ENCODE data around the gene UBAC2. TPM values are rescaled to one million over a fixed set of nuclear protein-coding genes. Genes with fewer than 3 reads are reported as not detected.
A peak's percentile ranks its signal among the peaks of the same experiment; 100 is the strongest.
"Not testable (repeated sequence)": the region's sequence is repeated elsewhere in the genome, so short reads cannot be mapped to it uniquely, and the experiment has no call there.

UBAC2 gene
- polyA plus RNA-seq, 6 donors from 2014 or later: 107 to 132 (median 115) TPM

DNA sequence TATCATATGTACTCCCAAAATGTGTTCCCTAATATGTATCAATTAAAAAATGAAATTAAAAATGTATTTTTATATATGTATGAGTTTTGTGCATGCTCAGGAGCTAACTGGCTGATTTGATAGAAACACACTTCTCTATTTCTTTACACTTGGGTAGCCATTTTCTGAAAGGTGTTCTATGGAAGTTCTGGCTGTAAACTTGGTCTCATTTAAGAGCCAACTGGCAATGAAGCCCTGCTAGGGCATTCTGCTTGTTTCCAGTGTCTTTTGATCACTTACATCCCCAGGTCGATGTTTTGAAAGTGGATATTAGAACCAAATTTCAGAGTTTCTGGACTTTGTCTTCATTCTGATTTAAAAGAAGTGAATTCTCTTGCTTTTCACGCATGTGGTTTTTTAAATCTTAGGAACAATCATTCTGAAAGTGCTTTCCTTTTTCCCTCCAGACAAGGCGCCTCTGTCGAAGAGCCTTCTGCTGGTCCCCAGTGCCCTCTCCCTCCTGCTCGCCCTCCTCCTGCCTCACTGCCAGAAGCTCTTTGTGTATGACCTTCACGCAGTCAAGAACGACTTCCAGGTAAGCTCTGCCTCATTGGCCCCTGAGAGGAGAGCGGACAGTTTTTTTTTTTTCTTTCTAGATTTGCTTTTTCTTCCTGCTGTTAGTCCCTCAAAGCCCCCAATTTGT is 37.5 kb downstream of the UBAC2 start:
- peak overlapping the region in 7 of 8 donors; percentile 55 to 83 (median 76) for H3K4me3 Mint-ChIP-seq
- ATAC-seq (ENCODE audit: low read depth in 2 of 2): peak; percentile 37 to 46
- H3K9me3 Mint-ChIP-seq: peaks cover 0 to 4% (median 0%) of the 10 kb centered on the region in 7 donors
- peaks cover 37 to 73% (median 60%) of the 10 kb centered on the region in 3 donors for H3K4me1 Mint-ChIP-seq
- DNase-seq: no peak
- no peaks in the 10 kb centered on the region for H3K27me3 Mint-ChIP-seq
- peak overlapping the region; percentile 53 to 99 (median 88) for H3K27ac Mint-ChIP-seq
- peaks cover 12 to 26% of the 10 kb centered on the region in 2 donors for H3K36me3 Mint-ChIP-seq

DNA sequence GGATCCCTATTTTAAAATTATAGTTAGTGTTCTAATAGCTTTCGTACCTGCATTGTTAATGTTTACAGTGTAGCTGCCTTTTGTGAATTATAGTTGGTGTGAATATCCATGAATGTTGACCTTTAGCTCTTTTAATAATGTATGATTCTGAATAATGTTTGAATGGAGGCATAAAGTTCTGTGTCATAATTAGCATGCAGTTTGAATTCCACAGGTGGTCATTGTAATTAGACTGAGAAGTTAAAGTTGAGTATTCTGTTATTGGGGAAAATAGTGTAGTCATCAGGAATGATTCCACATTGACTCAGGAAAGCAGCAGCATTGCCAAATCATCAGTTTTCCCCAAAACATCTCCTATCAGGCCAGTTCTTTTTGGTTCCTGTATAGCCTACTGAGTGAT is 45.4 kb downstream of the UBAC2 start:
- Mint-ChIP-seq H3K27ac (peak overlapping the region in 1 of 6 donors; percentile 46), H3K4me3 (no peak overlapping the region), H3K4me1 (peaks cover 16 to 39% (median 29%) of the 10 kb centered on the region in 3 donors), H3K27me3 (no peaks in the 10 kb centered on the region), H3K36me3 (peaks cover 27 to 31% of the 10 kb centered on the region in 2 donors), H3K9me3 (peaks cover 0 to 4% (median 0%) of the 10 kb centered on the region in 7 donors)
- no peak for DNase-seq
- ATAC-seq (ENCODE audit: low read depth in 2 of 2): no peak

DNA sequence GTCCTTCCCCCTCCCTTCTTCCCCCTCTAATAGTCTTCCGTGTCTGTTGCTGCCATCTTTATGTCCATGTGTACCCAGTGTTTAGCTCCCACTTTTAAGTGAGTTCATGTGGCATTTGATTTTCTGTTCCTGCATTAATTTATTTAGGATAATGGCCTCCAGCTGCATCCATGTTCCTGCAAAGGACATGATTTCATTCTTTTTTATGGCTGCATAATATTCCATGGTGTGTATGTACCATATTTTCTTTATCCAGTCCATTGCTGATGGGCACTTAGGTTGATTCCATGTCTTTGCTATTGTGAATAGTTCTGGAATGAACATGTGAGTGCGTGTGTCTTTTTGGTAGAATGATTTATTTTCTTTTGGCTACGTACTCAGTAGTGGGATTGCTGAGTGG is 48.5 kb downstream of the UBAC2 start:
- not testable (repeated sequence) for ATAC-seq (ENCODE audit: low read depth in 2 of 2); H3K27me3 Mint-ChIP-seq; H3K9me3 Mint-ChIP-seq; DNase-seq; H3K4me3 Mint-ChIP-seq
- H3K4me1 Mint-ChIP-seq: peaks cover 29 to 56% (median 50%) of the 10 kb centered on the region in 3 donors
- H3K27ac Mint-ChIP-seq: peak overlapping the region in 1 of 6 donors; percentile 29
- H3K36me3 Mint-ChIP-seq: peaks cover 35 to 36% of the 10 kb centered on the region in 2 donors

DNA sequence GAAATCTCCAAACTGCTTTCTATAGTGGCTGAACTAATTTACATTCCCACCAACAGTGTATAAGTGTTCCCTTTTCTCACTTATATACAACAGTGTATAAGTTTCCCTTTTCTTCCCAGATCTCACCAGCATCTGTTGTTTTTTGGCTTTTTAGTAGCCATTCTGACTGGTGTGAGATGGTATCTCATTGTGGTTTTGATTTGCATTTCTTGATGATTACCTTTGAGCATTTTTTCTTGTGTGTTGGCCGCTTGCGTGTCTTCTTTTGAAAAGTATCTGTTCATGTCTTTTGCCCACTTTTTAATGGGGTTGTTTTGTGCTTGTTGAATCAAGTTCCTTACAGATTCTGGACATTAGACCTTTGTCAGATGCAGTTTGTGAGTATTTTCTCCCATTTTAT is 49.0 kb downstream of the UBAC2 start:
- not testable (repeated sequence) for H3K27me3 Mint-ChIP-seq; ATAC-seq (ENCODE audit: low read depth in 2 of 2); DNase-seq; H3K9me3 Mint-ChIP-seq
- Mint-ChIP-seq H3K36me3 (peaks cover 38% of the 10 kb centered on the region in 2 donors), H3K27ac (peak overlapping the region in 2 of 6 donors; percentile 29 to 58), H3K4me1 (peaks cover 30 to 57% (median 51%) of the 10 kb centered on the region in 3 donors), H3K4me3 (peak overlapping the region in 1 of 8 donors; percentile 24)

DNA sequence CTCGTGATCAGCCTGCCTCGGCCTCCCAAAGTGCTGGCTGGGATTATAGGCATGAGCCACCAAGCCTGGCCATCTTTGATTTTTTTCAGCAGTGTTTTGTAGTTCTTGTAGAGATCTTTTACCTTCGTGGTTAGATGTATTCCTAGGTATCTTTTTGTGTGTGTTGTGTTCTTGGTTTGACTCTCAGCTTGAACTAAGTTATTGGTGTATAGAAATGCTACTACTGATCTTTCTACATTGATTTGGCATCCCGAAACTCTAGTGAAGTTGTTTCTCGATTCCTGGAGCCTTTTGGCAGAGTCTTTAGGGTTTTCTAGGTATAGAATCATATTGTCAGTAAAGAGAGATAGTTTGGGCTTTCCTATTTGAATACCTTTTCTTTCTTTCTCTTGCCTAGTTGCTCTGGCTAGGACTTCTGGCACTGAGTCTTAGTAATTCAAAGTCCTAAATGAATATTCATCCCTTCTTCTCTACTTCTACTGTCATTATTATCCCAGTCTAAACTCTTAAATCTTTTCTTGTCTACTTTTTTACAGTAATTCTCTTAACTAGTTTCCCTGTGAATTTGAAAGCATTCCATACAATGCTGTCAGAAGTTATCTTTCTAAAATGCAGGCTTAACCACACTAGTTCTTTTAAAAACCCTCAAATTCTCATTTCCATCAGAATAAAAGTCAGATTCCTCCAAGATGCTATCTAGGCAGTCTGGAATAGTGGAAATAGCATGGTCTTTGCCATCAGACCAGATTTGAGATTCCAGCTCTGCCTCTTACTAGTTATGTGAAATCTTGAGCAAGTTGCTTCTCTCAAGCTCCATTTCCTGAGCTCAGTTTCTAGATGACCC is 50.5 kb downstream of the UBAC2 start:
- no peak overlapping the region for H3K4me3 Mint-ChIP-seq
- DNase-seq (no peak), ATAC-seq (ENCODE audit: low read depth in 2 of 2) (no peak)
- H3K27me3 Mint-ChIP-seq: no peaks in the 10 kb centered on the region
- peaks cover 44 to 47% of the 10 kb centered on the region in 2 donors for H3K36me3 Mint-ChIP-seq
- H3K27ac Mint-ChIP-seq: peak overlapping the region in 5 of 6 donors; percentile 33 to 81 (median 35)
- H3K9me3 Mint-ChIP-seq: peaks cover 0 to 4% (median 0%) of the 10 kb centered on the region in 7 donors
- H3K4me1 Mint-ChIP-seq: peaks cover 41 to 70% (median 62%) of the 10 kb centered on the region in 3 donors

DNA sequence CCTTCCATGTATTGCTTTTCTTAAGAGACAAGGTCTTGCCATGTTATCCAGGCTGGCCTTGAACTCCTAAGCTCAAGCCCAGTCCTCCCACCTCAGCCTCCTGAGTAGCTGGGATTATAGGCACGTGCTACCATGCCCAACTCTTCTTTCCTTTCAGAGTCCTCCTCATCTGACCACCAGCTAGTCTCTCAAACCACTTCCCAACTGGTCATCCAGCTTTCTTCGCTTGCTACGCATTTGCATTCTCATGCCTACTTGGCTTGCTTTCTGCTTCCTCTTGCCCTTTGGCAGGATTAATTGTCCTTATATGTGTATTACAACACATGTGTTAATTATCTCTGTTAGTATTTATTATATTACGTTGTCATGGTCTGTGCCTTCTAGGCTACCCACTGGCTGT is 51.3 kb downstream of the UBAC2 start:
- Mint-ChIP-seq H3K36me3 (peaks cover 43 to 47% of the 10 kb centered on the region in 2 donors), H3K4me3 (peak overlapping the region in 2 of 8 donors; percentile 63 to 64), H3K27me3 (no peaks in the 10 kb centered on the region), H3K27ac (peak overlapping the region in 3 of 6 donors; percentile 34 to 69 (median 63)), H3K4me1 (peaks cover 44 to 70% (median 62%) of the 10 kb centered on the region in 3 donors), H3K9me3 (peaks cover 0 to 4% (median 0%) of the 10 kb centered on the region in 7 donors)
- DNase-seq (no peak), ATAC-seq (ENCODE audit: low read depth in 2 of 2) (no peak)

DNA sequence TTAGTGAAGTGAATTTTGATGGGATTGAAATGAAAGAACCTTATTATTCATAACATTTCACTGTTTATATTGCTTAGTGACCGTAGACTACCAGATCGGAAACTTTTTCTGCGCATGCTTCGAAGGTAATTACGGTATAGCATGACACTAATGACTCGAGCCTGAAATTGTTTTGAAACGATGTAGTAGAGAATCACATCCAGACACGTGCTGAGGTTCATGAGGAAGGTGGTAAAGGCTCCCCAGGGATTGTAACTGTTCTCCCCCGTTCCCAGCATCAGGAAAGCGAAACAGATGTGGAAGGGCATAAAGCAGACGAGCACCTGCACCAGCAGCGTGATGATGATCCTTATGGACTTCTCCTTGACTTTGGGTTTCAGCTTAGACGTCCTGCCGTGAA is 54.2 kb downstream of the UBAC2 start:
- ATAC-seq (ENCODE audit: low read depth in 2 of 2): no peak
- Mint-ChIP-seq H3K9me3 (peaks cover 0 to 1% (median 0%) of the 10 kb centered on the region in 7 donors), H3K27me3 (no peaks in the 10 kb centered on the region), H3K27ac (peak overlapping the region; percentile 37 to 97 (median 84)), H3K36me3 (peaks cover 28% of the 10 kb centered on the region in 2 donors), H3K4me1 (peaks cover 51 to 64% (median 61%) of the 10 kb centered on the region in 3 donors), H3K4me3 (peak overlapping the region; percentile 55 to 99 (median 88))
- DNase-seq: no peak

DNA sequence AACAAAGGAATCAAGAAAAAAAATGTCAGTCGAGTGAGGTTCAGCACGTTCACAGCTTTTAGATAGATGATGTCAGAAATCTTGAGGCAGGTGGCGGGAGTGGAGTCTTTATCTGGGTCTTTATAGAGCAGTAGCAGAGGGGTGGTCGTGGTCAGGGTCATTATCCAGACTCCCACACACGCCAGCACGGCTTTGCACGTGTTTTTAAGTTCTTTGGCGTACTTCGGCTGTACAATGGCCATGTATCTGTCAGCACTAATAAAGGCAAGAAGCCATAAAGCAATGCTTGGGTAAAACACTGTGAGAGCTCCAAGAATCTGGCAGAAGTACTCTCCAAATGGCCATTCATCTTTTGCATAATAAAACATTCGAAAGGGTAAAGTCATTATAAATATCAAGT is 54.6 kb downstream of the UBAC2 start:
- Mint-ChIP-seq H3K27ac (peak overlapping the region; percentile 24 to 97 (median 84)), H3K27me3 (no peaks in the 10 kb centered on the region), H3K4me3 (peak overlapping the region; percentile 55 to 99 (median 88)), H3K9me3 (no peaks in the 10 kb centered on the region), H3K4me1 (peaks cover 55 to 66% (median 61%) of the 10 kb centered on the region in 3 donors), H3K36me3 (peaks cover 27 to 30% of the 10 kb centered on the region in 2 donors)
- DNase-seq (no peak), ATAC-seq (ENCODE audit: low read depth in 2 of 2) (no peak)

DNA sequence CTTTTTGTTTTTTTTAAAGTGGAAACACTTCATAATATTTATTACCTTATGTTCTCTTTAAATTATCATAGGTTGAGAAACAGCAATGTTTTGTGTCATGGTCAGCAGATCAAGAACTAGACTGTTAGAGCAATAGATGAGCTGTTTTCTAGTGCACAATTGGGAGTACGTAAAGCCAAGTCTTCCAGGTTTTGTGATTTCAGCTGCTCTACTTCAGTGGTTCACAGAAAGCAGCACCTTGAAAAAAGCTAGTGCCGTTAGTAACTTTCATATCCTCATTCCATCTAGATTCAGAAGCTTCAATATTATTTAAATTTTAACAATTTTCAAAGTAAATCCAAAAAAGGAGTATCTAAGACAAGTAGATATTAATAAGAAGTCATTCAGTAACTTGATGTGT is 55.6 kb downstream of the UBAC2 start:
- peak overlapping the region; percentile 80 to 99 (median 94) for H3K4me3 Mint-ChIP-seq
- no peaks in the 10 kb centered on the region for H3K9me3 Mint-ChIP-seq
- H3K27ac Mint-ChIP-seq: peak overlapping the region; percentile 84 to 97 (median 89)
- peaks cover 56 to 66% (median 64%) of the 10 kb centered on the region in 3 donors for H3K4me1 Mint-ChIP-seq
- no peaks in the 10 kb centered on the region for H3K27me3 Mint-ChIP-seq
- H3K36me3 Mint-ChIP-seq: peaks cover 21 to 32% of the 10 kb centered on the region in 2 donors
- peak; percentile 59 to 65 for ATAC-seq (ENCODE audit: low read depth in 2 of 2)
- DNase-seq: peak; percentile 55

DNA sequence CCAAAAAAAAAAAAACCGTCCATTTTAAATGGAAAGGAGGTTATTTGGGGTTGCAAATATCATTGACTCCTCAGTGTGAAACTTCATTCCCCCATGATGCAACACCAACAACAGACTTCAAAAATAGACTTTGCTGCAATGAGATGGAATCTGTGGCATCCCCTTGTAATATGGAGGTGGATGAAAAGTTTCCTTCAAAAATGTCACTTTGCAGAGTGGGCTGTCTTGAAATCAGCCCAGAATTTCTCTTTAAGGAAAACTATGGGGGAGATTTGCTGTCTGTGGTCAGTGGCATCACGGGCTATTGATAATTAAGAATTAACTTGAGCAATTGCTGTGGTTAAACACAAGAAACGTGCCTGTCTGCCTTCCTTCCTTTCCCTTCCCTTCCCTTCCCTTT is 56.1 kb downstream of the UBAC2 start:
- ATAC-seq (ENCODE audit: low read depth in 2 of 2) (peak; percentile 34 to 50), DNase-seq (peak; percentile 45)
- H3K27me3 Mint-ChIP-seq: no peaks in the 10 kb centered on the region
- peak overlapping the region; percentile 84 to 97 (median 90) for H3K27ac Mint-ChIP-seq
- H3K36me3 Mint-ChIP-seq: peaks cover 17 to 32% of the 10 kb centered on the region in 2 donors
- H3K4me1 Mint-ChIP-seq: peaks cover 56 to 66% (median 64%) of the 10 kb centered on the region in 3 donors
- no peaks in the 10 kb centered on the region for H3K9me3 Mint-ChIP-seq
- H3K4me3 Mint-ChIP-seq: peak overlapping the region; percentile 80 to 99 (median 94)

DNA sequence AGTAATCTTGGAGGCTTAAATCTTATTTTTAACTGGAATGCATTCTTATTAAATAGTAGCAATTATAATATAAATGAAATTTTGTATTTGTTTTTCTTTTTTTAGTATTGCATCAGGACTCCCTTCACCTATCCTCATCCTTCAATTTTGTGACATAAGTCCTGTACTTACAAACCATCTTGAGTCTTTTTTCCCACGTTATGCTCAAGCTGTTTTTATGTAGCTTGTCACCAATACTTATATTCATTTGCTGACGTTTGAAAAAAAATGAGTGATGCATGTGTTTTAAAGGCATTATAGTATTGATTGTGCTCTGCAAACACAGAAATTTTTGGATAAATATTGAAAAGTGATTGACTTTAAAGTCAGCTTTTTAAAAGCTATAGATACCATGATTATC is 56.6 kb downstream of the UBAC2 start:
- Mint-ChIP-seq H3K4me1 (peaks cover 56 to 67% (median 64%) of the 10 kb centered on the region in 3 donors), H3K27me3 (no peaks in the 10 kb centered on the region), H3K9me3 (no peaks in the 10 kb centered on the region), H3K4me3 (peak overlapping the region; percentile 80 to 99 (median 94)), H3K27ac (peak overlapping the region in 5 of 6 donors; percentile 36 to 97 (median 80)), H3K36me3 (peaks cover 11 to 27% of the 10 kb centered on the region in 2 donors)
- DNase-seq (no peak), ATAC-seq (ENCODE audit: low read depth in 2 of 2) (no peak)

DNA sequence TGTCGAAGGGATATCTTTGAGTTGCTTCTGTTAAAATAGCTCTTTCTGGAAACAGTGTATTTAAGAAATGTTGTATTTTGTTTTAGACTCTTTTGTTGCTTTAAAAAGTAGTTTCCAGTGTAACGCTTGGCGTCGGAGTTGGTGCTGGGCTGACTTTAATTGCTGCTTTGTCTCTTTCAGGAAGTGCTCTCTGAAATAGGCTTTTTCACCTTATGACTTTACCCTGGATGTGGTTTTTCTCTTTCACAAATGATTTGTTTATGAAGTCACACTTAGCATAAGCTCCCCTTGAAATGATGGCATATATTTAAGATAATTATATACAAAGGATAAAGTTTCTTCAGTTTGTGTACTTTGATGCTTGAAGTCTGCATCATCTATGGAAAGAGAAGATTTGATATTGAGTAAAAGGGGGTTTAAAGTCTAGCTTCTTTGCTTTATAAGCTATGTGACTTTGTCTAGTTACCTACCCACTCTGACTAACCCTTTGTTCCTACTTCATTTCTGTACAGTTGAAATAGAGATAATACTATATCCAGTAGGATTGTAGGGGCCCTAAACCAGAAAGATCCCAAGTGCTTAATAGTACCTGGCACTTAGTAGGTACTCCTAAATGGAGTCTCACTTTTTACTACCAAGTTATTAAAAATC is 57.7 kb downstream of the UBAC2 start, which contains the start of gene GPR18:
Gene GPR18 (minus strand): TSS at position 170 of the 651 bp plus-strand sequence. CDS start 2,507 bp downstream, outside the sequence.
- DNase-seq: peak; percentile 69
- Mint-ChIP-seq H3K4me1 (peaks cover 63 to 75% (median 71%) of the 10 kb centered on the region in 3 donors), H3K27ac (peak within 1 kb of the TSS; percentile 94 to 99 (median 98)), H3K9me3 (no peaks in the 10 kb centered on the region), H3K27me3 (no peaks in the 10 kb centered on the region), H3K36me3 (peaks cover 11 to 27% of the 10 kb centered on the region in 2 donors), H3K4me3 (peak within 1 kb of the TSS; percentile 92 to 99 (median 98))
- ATAC-seq (ENCODE audit: low read depth in 2 of 2): peak; percentile 65 to 68

All from naive B cell (primary cell).